Parathyroid adenoma (tissue), 2 donors: ENCODE measurements around the gene SOS1.

Source experiments
- H2AFZ ChIP-seq: fragments of 300-600 bp; sonication (generic); one replicate; pipeline ENCODE4 v1.7.0; 2017; ENCODE audit warnings: antibody characterized with exemption, mild to moderate bottlenecking
- H3K27ac ChIP-seq: fragments of 300-600 bp; sonication (generic); one replicate; pipeline ENCODE4 v1.7.0; 2017
- H3K27me3 ChIP-seq: fragments of 300-600 bp; sonication (generic); one replicate; pipeline ENCODE4 v1.7.0; 2017; ENCODE audit warnings: low read length; ENCODE audit not compliant: control insufficient read depth, insufficient read depth
- H3K36me3 ChIP-seq: fragments of 300-600 bp; sonication (generic); one replicate; pipeline ENCODE4 v1.7.0; 2017; ENCODE audit warnings: low read length; ENCODE audit not compliant: control insufficient read depth, insufficient read depth
- H3K4me1 ChIP-seq: fragments of 300-600 bp; sonication (generic); one replicate; pipeline ENCODE4 v1.7.0; 2017; ENCODE audit warnings: control low read depth
- H3K4me2 ChIP-seq: fragments of 300-600 bp; sonication (generic); one replicate; pipeline ENCODE4 v1.7.0; 2017; ENCODE audit warnings: low read length
- H3K4me3 ChIP-seq: fragments of 300-600 bp; sonication (generic); one replicate; pipeline ENCODE4 v1.7.0; 2017; ENCODE audit warnings: low read depth, low read length
- H3K79me2 ChIP-seq: fragments of 300-600 bp; sonication (generic); one replicate; pipeline ENCODE4 v1.7.0; 2017; ENCODE audit warnings: control low read depth
- H3K9ac ChIP-seq: fragments of 300-600 bp; sonication (generic); one replicate; pipeline ENCODE4 v1.7.0; 2017; ENCODE audit warnings: mild to moderate bottlenecking
- H3K9me3 ChIP-seq: fragments of 300-600 bp; sonication (generic); one replicate; pipeline ENCODE4 v1.7.0; 2017; ENCODE audit warnings: low read length; ENCODE audit not compliant: control insufficient read depth
- CTCF ChIP-seq: fragments of 300-600 bp; sonication (generic); IDR thresholded peaks from one replicate; pipeline ENCODE4 v1.7.0; 2017; ENCODE audit warnings: antibody characterized with exemption, mild to moderate bottlenecking
- donor health status: primary hyperparathyroidism.

Gene SOS1

DNA sequence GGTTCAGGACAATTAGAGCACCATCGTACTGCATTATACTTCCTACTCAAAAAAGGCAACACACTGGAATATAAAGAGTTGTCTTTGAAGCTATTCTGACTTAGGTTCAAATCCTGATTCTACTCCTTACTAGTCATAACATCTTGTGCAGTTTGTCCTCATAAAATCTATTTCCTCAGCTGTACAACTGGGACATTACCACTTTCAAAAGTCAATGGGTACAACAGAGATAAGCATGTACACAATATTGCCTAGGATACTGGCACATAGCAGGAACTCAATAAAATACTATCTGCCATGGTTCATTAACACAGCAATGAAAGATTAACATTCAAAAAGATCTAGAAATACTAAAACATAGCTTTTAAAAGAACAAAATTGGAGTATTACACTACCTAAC lies 11.3 kb downstream of the SOS1 start:
- H2AFZ ChIP-seq, result no peak overlapping the region
- no peaks in the 10 kb centered on the region for H3K9me3 ChIP-seq
- H3K27ac ChIP-seq, result no peak overlapping the region
- no peak overlapping the region for H3K4me3 ChIP-seq
- no peak overlapping the region for H3K9ac ChIP-seq
- no peaks in the 10 kb centered on the region for H3K36me3 ChIP-seq
- no peaks in the 10 kb centered on the region for H3K27me3 ChIP-seq
- peaks cover 47% of the 10 kb centered on the region for H3K79me2 ChIP-seq
- no peaks in the 10 kb centered on the region for H3K4me1 ChIP-seq
- no peak for TF ChIP-seq CTCF
- H3K4me2 ChIP-seq, result no peak overlapping the region

DNA sequence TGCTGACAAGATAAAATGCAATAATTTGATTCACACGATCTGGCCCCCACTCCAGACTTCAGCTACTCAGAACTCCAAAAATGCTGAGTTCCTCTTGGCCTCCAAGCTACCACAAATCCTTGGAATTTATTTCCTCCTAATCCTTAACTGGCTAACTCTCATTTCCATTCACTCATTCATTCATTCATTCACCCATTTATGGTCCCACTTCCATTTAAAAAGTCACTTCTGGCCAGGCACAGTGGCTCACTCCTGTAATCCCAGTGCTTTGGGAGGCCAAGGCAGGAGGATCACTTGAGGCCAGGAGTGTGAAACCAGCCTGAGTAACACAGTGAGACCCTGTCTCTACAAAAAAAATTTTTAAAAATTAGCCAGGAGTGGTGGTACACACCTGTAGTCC lies 12.5 kb downstream of the SOS1 start:
- TF ChIP-seq CTCF, result no peak
- H3K9me3 ChIP-seq, result no peaks in the 10 kb centered on the region
- H3K27me3 ChIP-seq, result no peaks in the 10 kb centered on the region
- no peak overlapping the region for H3K9ac ChIP-seq
- H3K4me2 ChIP-seq, result no peak overlapping the region
- H3K79me2 ChIP-seq, result peaks cover 49% of the 10 kb centered on the region
- no peak overlapping the region for H2AFZ ChIP-seq
- H3K4me1 ChIP-seq, result no peaks in the 10 kb centered on the region
- H3K4me3 ChIP-seq, result no peak overlapping the region
- H3K36me3 ChIP-seq, result no peaks in the 10 kb centered on the region
- no peak overlapping the region for H3K27ac ChIP-seq

GRCh38 chr2:39107724-39108273 lies 13.1 kb downstream of the SOS1 start:
- Histone ChIP-seq H3K36me3 (no peaks in the 10 kb centered on the region), H3K27ac (no peak overlapping the region), H3K9me3 (no peaks in the 10 kb centered on the region), H3K4me1 (no peaks in the 10 kb centered on the region), H3K9ac (no peak overlapping the region), H2AFZ (no peak overlapping the region), H3K4me2 (no peak overlapping the region), H3K27me3 (no peaks in the 10 kb centered on the region), H3K79me2 (peaks cover 53% of the 10 kb centered on the region), H3K4me3 (no peak overlapping the region)
- TF ChIP-seq CTCF, result no peak

DNA sequence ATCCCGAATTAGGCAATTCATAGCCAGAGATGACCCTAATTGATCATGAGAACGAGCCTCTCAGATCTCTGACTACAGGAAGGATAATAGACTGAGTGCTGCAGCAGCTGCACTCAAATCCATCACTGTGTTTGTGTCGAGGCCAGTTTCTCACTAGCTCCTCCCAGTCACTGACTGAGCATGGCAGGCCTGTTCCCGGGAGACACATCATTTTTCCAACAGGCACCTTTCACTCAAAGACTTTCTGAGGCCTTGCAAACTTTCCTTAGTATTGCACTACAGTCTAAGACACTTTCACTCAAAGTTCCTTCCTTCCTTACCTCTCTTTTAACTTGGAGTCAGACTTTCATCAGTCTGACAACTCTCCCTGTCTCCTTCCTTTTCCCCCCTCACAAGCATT lies 13.7 kb downstream of the SOS1 start:
- H3K4me3 ChIP-seq, result no peak overlapping the region
- no peaks in the 10 kb centered on the region for H3K9me3 ChIP-seq
- H3K4me1 ChIP-seq, result no peaks in the 10 kb centered on the region
- H3K27me3 ChIP-seq, result no peaks in the 10 kb centered on the region
- peaks cover 51% of the 10 kb centered on the region for H3K79me2 ChIP-seq
- H3K27ac ChIP-seq, result no peak overlapping the region
- H3K36me3 ChIP-seq, result no peaks in the 10 kb centered on the region
- no peak overlapping the region for H3K4me2 ChIP-seq
- no peak overlapping the region for H2AFZ ChIP-seq
- H3K9ac ChIP-seq, result no peak overlapping the region
- TF ChIP-seq CTCF, result no peak
